GM18508 (cell line): ENCODE data around the gene SLC25A51.

Experiments
- ATAC-seq: cut with Tn5 transposase; IDR thresholded peaks from one replicate; pipeline ENCODE4 v1.9.1; 2021; ENCODE audit warnings: moderate number of reproducible peaks; ENCODE audit not compliant: insufficient read depth, unreplicated experiment

Gene SLC25A51

DNA sequence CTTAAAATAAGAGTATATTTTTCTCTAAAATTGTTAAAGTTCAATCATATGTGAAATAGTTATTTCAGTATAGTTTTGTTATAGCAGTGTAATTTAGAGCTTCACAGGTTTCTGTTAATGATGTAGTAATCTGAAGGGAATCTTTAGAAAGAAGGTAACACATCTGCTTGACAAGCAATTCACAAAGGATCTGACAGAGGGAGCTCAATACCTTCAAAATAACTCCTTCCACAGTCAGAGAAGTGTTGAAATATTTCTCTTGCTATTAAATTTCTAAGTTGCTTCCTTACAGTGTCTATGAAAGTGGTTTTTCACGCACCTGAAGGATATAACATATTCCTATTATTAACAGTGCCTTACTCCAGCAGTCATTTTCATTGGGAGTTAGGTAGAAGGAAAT lies 44.9 kb downstream of the SLC25A51 start:
- no peak for ATAC-seq

DNA sequence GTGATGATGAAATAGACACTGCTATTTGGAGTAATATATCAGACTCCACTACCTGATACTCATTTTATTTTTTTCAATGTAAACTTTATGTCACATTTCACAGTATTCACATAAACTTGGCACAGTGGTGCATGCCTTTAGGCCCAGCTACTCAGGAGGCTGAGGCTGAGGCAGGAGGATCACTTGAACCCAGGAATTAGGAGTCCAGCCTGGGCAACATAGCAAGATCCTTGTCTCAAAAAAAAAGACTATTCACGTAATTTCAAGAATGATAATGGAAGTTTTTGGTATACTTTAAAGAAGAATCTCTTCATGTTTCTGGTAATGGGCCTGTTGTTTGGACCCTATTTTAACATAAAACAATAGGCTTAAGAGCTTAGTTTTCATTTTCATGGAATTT lies 47.4 kb downstream of the SLC25A51 start:
- no peak for ATAC-seq

DNA sequence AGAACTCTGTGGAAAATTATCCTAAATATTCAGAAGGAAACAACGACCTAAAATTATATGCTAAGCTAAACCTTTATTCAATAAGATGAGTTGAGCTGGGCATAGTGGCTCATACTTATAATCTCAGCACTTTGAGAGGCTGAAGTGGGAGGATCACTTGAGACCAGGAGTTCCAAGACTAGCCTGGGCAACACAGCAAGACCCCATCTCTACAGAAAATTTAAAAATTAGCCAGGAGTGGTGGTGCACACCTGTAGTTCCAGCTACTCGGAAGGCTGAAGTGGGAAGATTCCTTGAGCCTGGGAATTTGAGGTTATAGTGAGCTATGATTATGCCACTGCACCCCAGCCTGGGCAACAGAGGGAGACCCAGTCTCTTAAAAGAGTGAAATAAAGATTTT lies 51.7 kb downstream of the SLC25A51 start:
- ATAC-seq, result no peak

DNA sequence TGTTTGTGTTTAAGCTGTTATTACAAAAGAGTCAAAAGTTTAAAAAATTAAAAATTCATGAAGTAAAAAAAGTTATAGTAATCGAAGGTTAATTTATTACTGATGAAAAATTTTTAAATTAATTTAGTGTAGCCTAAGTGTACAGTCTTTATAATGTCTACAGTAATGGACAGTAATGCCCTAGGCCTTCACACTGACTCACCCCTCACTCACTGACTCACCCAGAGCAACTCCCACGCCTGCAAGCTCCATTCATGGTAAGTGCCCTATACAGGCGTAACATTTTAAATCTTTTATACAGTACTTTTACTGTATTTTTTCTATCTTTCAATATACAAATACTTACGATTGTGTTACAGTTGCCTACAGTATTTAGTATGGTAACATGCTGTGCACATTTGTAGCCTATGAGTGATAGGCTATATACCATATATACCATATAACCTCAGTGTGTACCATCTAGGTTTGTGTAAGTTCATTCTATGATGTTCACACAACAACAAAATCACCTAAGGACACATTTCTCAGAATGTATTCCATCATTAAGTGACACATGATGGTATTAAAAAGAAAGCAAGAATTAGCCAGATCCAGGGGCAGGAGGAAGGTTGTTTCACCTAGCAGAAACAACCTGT lies 63.2 kb downstream of the SLC25A51 start:
- ATAC-seq, result no peak

DNA sequence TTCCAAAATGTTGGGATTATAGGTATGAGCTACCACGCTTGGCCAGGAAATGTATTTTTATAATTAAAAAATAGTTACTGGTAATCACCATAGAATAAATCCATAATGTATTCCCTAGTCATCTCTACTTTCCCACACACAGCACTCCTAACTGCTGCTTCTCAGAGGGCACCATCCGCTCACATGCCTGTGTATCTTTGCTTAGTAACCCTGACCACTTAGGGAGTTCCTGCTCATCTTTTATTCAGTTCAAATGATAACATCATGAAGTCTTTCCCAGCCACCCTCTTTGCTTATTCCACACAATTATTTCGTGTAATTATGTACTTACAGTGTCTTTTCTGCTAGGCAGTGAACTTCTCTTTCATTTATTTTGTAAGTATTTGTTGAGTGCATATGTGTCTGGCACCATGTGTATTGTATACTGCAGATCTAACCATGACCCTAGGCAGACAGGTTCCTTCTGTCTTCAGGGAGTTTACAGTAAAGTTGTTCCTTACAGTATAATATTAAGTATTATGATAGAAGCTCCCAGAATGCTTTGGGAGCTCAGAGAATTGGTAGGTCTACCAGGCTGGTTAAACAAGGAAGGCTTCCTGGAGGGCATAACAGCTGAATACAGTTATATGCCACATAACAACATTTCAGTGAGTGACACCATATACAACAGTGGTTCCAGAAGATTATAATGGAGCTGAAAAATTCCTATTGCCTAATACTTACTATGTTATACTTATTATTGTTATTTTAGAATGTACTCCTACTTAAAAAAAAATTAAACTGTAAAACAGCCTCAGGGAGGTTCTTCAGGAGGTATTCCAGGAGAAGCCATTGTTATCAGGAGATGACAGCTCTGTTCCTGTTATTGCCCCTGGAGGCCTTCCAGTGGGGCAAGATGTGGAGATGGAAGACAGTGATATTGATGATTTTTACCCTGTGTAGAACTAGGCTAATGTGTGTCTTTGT lies 64.1 kb downstream of the SLC25A51 start:
- no peak for ATAC-seq
